ENCODE data around the gene TGOLN2. TPM values are rescaled to one million over a fixed set of nuclear protein-coding genes. Genes with fewer than 3 reads are reported as not detected.

Gene TGOLN2
- total and polyA plus RNA-seq, 10 of the 15 experiments (the other 5 are each of a cell fraction or from before 2014, with no cell fraction given), result 13.8 to 92.3 (median 49.4) TPM

DNA sequence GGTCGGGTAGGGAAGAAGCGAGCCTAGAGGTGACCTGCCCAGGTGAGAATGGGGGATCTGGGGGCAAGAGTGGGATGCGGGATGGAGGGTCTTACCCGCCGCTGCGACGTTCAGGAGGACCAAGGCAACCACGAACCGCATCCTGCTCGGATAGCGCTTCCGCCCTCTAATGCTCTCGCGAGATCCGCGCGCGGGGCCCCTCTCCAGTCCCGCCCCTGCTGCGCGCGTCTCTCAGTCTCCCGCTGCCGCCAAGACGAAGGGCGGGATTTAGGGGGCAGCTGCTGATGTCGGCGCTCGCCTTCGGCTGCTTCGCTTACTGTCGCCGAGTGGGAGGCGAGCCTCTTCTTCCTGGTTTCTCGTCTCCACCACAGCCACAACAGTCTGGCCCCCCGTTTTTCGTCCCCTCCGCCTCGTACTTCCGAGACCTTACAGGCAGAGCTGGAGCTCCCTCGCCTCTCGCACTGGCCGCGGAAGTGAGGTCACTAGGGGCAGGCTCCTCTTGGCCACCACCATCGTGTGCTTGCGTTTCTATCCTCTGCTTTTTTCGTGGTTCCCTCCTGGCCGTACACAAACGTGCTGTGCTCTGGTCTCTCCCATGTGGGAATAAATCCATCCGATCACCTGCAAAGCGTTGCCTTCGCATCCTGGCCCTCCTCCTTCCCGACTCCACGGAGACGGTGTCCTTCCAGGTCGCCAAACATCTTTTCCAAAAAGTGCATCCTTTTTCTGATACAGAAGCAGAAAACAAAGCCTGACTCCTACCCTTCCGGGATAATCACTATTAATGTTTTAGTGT lies at the start of gene TGOLN2 (continued):
- TF ChIP-seq SIN3A (IDR thresholded peaks at IDR 0.05; ENCODE audit: low read depth, low read length) (peak; percentile 75), HCFC1 (IDR thresholded peaks at IDR 0.05; ENCODE audit: low read length) (peak; percentile 39; the same call in 1 of the 2 replicates), NRF1 (conservative IDR thresholded peaks at IDR 0.05; ENCODE audit: low read depth, low read length) (0 out of 2 replicates have a peak, but pooled peaks have one; percentile 26), GABPA (IDR thresholded peaks at IDR 0.05; ENCODE audit: low read depth) (peak; percentile 69), KLF5 (IDR thresholded peaks at IDR 0.05; ENCODE audit: partially characterized antibody) (peak; percentile 71), ETV6 (conservative IDR thresholded peaks at IDR 0.05 in 1 of 2, IDR thresholded peaks at IDR 0.05 in 1 of 2; ENCODE audit: borderline replicate concordance in 1 of 2, low read depth in 1 of 2) (no peak; a peak in 1 of 4 replicates), TAF1 (IDR thresholded peaks at IDR 0.05; ENCODE audit: borderline replicate concordance, low read depth, low read length) (peak; percentile 89), RAD21 (IDR thresholded peaks at IDR 0.05; ENCODE audit: insufficient read depth, low read depth, low read length) (no peak), YY1 (IDR thresholded peaks at IDR 0.05; ENCODE audit: low read depth, low read length) (peak; percentile 67; the same call in 1 of the 2 replicates), SREBF1 (IDR thresholded peaks at IDR 0.05; ENCODE audit: low read length) (no peak), SMAD5 (IDR thresholded peaks at IDR 0.05; ENCODE audit: low read depth) (peak; percentile 97), FOS (IDR thresholded peaks at IDR 0.05; ENCODE audit: borderline replicate concordance, extremely low read depth, insufficient read length) (no peak), TCF7 (IDR thresholded peaks at IDR 0.05; ENCODE audit: borderline replicate concordance) (no peak), SIX5 (IDR thresholded peaks at IDR 0.05; ENCODE audit: low read depth, low read length, severe bottlenecking) (no peak), BHLHE40 (IDR thresholded peaks at IDR 0.05; ENCODE audit: borderline replicate concordance in 1 of 2, low read depth in 2 of 2, low read length in 1 of 2) (no peak; a peak in 1 of 4 replicates), NBN (IDR thresholded peaks at IDR 0.05) (peak; percentile 96), POLR2A (IDR thresholded peaks at IDR 0.05; ENCODE audit: low read depth, low read length) (peak; percentile 98), TCF12 (IDR thresholded peaks at IDR 0.05; ENCODE audit: low read depth, low read length) (peak; percentile 77), HDGF (IDR thresholded peaks at IDR 0.05) (peak; percentile 88), ZSCAN29 (IDR thresholded peaks at IDR 0.05) (no peak)
- TF ChIP-seq, protein P1, sequence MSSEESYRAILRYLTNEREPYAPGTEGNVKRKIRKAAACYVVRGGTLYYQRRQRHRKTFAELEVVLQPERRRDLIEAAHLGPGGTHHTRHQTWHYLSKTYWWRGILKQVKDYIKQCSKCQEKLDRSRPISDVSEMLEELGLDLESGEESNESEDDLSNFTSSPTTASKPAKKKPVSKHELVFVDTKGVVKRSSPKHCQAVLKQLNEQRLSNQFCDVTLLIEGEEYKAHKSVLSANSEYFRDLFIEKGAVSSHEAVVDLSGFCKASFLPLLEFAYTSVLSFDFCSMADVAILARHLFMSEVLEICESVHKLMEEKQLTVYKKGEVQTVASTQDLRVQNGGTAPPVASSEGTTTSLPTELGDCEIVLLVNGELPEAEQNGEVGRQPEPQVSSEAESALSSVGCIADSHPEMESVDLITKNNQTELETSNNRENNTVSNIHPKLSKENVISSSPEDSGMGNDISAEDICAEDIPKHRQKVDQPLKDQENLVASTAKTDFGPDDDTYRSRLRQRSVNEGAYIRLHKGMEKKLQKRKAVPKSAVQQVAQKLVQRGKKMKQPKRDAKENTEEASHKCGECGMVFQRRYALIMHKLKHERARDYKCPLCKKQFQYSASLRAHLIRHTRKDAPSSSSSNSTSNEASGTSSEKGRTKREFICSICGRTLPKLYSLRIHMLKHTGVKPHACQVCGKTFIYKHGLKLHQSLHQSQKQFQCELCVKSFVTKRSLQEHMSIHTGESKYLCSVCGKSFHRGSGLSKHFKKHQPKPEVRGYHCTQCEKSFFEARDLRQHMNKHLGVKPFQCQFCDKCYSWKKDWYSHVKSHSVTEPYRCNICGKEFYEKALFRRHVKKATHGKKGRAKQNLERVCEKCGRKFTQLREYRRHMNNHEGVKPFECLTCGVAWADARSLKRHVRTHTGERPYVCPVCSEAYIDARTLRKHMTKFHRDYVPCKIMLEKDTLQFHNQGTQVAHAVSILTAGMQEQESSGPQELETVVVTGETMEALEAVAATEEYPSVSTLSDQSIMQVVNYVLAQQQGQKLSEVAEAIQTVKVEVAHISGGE (CRISPR knock-in tag; IDR thresholded peaks at IDR 0.05), result no peak
- TF ChIP-seq, protein P2, sequence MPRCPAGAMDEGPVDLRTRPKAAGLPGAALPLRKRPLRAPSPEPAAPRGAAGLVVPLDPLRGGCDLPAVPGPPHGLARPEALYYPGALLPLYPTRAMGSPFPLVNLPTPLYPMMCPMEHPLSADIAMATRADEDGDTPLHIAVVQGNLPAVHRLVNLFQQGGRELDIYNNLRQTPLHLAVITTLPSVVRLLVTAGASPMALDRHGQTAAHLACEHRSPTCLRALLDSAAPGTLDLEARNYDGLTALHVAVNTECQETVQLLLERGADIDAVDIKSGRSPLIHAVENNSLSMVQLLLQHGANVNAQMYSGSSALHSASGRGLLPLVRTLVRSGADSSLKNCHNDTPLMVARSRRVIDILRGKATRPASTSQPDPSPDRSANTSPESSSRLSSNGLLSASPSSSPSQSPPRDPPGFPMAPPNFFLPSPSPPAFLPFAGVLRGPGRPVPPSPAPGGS (IDR thresholded peaks at IDR 0.05; ENCODE audit: borderline replicate concordance, insufficient read depth, low read depth, low read length, poor library complexity, severe bottlenecking), result no peak
- TF ChIP-seq, protein P3, sequence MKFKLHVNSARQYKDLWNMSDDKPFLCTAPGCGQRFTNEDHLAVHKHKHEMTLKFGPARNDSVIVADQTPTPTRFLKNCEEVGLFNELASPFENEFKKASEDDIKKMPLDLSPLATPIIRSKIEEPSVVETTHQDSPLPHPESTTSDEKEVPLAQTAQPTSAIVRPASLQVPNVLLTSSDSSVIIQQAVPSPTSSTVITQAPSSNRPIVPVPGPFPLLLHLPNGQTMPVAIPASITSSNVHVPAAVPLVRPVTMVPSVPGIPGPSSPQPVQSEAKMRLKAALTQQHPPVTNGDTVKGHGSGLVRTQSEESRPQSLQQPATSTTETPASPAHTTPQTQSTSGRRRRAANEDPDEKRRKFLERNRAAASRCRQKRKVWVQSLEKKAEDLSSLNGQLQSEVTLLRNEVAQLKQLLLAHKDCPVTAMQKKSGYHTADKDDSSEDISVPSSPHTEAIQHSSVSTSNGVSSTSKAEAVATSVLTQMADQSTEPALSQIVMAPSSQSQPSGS (IDR thresholded peaks at IDR 0.05; ENCODE audit: low read length), result no peak
- TF ChIP-seq, protein P4, sequence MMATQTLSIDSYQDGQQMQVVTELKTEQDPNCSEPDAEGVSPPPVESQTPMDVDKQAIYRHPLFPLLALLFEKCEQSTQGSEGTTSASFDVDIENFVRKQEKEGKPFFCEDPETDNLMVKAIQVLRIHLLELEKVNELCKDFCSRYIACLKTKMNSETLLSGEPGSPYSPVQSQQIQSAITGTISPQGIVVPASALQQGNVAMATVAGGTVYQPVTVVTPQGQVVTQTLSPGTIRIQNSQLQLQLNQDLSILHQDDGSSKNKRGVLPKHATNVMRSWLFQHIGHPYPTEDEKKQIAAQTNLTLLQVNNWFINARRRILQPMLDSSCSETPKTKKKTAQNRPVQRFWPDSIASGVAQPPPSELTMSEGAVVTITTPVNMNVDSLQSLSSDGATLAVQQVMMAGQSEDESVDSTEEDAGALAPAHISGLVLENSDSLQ (IDR thresholded peaks at IDR 0.05), result peak; percentile 64
